WERI-Rb-1 (cell line): ENCODE data around the gene COL2A1.

Experiments
- DNase-seq: peaks from one replicate; pipeline ENCODE4 v3.0.0-alpha.2; 2020
- H3K27ac ChIP-seq: fragments of 250-450 bp; sonication (Bioruptor Pico); 2 replicates; pipeline ENCODE4 v1.5.1; 2020; ENCODE audit warnings: mild to moderate bottlenecking, moderate library complexity
- H3K27me3 ChIP-seq: fragments of 250-450 bp; sonication (Bioruptor Pico); 2 replicates; pipeline ENCODE4 v1.5.1; 2021; ENCODE audit warnings: mild to moderate bottlenecking, low read depth, moderate library complexity; ENCODE audit not compliant: insufficient read depth, severe bottlenecking
- H3K36me3 ChIP-seq: fragments of 250-450 bp; sonication (Bioruptor Pico); 2 replicates; pipeline ENCODE4 v1.5.1; 2020; ENCODE audit warnings: mild to moderate bottlenecking, moderate library complexity
- H3K4me3 ChIP-seq: 2 replicates; pipeline ENCODE4 v1.5.1; 2011; ENCODE audit warnings: low read depth, mild to moderate bottlenecking, control low read depth, low read length
- H3K9me3 ChIP-seq: fragments of 250-450 bp; sonication (Bioruptor Pico); 2 replicates; pipeline ENCODE4 v1.5.1; 2021; ENCODE audit warnings: mild to moderate bottlenecking, moderate library complexity; ENCODE audit not compliant: severe bottlenecking
- CTCF ChIP-seq: IDR thresholded peaks from 2 replicates; pipeline ENCODE4 v1.5.1; 2011; ENCODE audit warnings: low read depth, mild to moderate bottlenecking, control low read depth, inconsistent platforms, low read length

The COL2A1 gene

GRCh38 chr12:48003226-48004052 is 837 bp downstream of the COL2A1 start:
- no peak for DNase-seq
- Histone ChIP-seq H3K4me3 (peak overlapping the region; percentile 52), H3K27me3 (peaks cover 44% of the 10 kb centered on the region), H3K9me3 (no peaks in the 10 kb centered on the region), H3K27ac (no peak overlapping the region), H3K36me3 (no peaks in the 10 kb centered on the region)
- TF ChIP-seq CTCF, result peak; percentile 15; the same call in 1 of the 2 replicates

DNA sequence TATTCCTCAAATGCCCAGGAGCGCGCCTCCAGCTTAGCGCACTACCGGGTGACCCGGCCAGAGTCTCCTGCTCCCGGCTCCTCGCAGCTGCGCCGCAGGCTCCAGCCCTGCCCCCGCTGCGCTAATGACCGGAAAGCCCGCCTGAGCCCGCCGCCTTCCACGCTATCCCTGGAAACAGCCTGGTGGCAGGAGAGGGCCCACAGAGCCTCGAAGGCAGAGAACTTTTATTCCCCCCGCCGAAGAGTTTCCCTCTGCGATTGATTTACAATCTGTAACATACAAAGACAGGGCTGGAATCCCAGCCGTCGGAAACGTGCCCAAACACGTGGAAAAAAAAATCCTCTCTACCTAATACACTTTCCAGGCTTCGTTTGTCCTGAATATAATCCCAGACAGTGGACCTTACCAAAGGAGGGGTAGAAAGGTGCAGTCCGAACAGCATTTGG is 1.5 kb downstream of the COL2A1 start:
- Histone ChIP-seq H3K27me3 (peaks cover 44% of the 10 kb centered on the region), H3K9me3 (no peaks in the 10 kb centered on the region), H3K27ac (no peak overlapping the region), H3K36me3 (no peaks in the 10 kb centered on the region), H3K4me3 (peak overlapping the region; percentile 52)
- TF ChIP-seq CTCF, result no peak
- DNase-seq, result peak; percentile 73

GRCh38 chr12:48002414-48002730 is 1.9 kb downstream of the COL2A1 start:
- DNase-seq, result no peak
- H3K9me3 ChIP-seq, result no peaks in the 10 kb centered on the region
- H3K4me3 ChIP-seq, result peak overlapping the region; percentile 52
- no peak for TF ChIP-seq CTCF
- H3K27ac ChIP-seq, result no peak overlapping the region
- no peaks in the 10 kb centered on the region for H3K36me3 ChIP-seq
- peaks cover 44% of the 10 kb centered on the region for H3K27me3 ChIP-seq

DNA sequence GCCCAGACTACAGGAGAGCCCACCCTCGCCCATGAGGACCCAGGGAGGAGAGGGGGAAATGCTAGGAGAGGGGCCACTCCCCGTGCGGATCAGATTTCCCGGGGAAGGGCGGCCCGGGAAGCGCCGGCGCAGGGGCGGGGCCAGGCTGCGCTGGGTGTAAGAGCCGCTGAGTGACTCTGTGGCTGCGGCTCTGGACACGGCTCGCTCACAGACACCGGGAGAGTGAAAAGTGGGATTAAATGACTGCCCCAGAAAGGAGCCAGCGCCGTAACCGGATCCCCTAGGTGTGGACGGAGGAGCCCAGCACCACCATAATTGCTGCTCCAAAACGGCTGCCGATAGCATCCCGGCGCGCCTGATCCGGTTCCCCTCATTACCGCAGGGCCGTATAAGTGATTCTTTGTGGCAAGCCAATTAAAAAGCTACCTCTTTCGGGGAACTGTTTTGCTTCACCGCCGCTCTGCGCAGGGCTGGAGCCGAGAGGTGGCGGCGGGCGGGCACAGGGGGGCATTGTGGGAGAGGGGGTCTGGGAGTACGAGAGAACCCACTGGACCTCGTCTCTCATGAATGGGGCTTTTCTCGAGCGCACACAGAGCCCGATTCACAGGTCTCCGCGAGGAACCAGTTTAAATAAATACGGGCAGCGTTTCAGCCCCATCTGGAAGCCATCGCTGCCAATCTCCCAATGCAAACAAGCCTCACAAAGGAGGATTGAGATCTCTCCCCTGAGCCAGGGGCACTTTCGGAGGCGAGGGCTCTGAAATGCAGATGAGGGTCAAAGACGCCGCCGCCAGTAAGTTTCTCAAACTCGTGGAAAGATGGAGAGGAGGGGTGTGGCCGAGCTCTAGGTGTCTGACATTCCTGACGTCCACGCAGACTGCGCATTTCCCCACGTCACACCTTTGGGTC is 2.5 kb downstream of the COL2A1 start:
- Histone ChIP-seq H3K36me3 (no peaks in the 10 kb centered on the region), H3K4me3 (peak overlapping the region; percentile 52), H3K27me3 (peaks cover 44% of the 10 kb centered on the region), H3K27ac (no peak overlapping the region), H3K9me3 (no peaks in the 10 kb centered on the region)
- peak; percentile 53 for DNase-seq
- TF ChIP-seq CTCF, result no peak

- H3K36me3 ChIP-seq, result no peaks in the 10 kb centered on the region
- peaks cover 41% of the 10 kb centered on the region for H3K27me3 ChIP-seq
- H3K27ac ChIP-seq, result no peak overlapping the region
- TF ChIP-seq CTCF, result no peak
- DNase-seq, result no peak
- peak overlapping the region; percentile 52 for H3K4me3 ChIP-seq
- H3K9me3 ChIP-seq, result no peaks in the 10 kb centered on the region
Observed at GRCh38 chr12:48000878-48001504, 3.3 kb downstream of the COL2A1 start.
